Stimulated activated CD8-positive, alpha-beta memory T cell treated with anti-CD3 and anti-CD28 coated beads, Interleukin-15, amount 100 ng/mL, for 48 hours (primary cell): ENCODE data around the gene POU2F3.

Source experiments
- DNase-seq, 2 donors: peaks; one replicate each; pipeline ENCODE4 v3.0.0-alpha.2; 2020; ENCODE audit warnings: low read depth in 2 of 2

The POU2F3 gene

GRCh38 chr11:120316880-120317688 is 77.1 kb downstream of the POU2F3 start:
- no peak for DNase-seq

GRCh38 chr11:120317689-120318480 is 77.9 kb downstream of the POU2F3 start:
- DNase-seq: no peak

- no peak for DNase-seq
These were observed 79.0 kb downstream of the POU2F3 start for GRCh38 chr11:120318906-120319305.

- peak; percentile 21 to 22 for DNase-seq
These were observed 85.2 kb downstream of the POU2F3 start, which contains the start of gene TLCD5 for GRCh38 chr11:120324932-120325810. Gene TLCD5, plus strand, starts transcription at chr11:120325299. Its CDS starts 2,143 bp downstream, at chr11:120327442.

- no peak for DNase-seq
These were observed 86.3 kb downstream of the POU2F3 start for GRCh38 chr11:120326228-120326627.

GRCh38 chr11:120326845-120327281 is 86.9 kb downstream of the POU2F3 start:
- DNase-seq: no peak

GRCh38 chr11:120327311-120327710 is 87.4 kb downstream of the POU2F3 start:
- DNase-seq: no peak

GRCh38 chr11:120329556-120329955 is 89.6 kb downstream of the POU2F3 start:
- DNase-seq: no peak

- no peak for DNase-seq
These were observed 90.1 kb downstream of the POU2F3 start for GRCh38 chr11:120330045-120330444.

GRCh38 chr11:120331301-120331996 is 91.5 kb downstream of the POU2F3 start:
- no peak for DNase-seq

GRCh38 chr11:120332822-120333716 is 93.1 kb downstream of the POU2F3 start:
- DNase-seq: no peak

- no peak for DNase-seq
These were observed 93.9 kb downstream of the POU2F3 start for GRCh38 chr11:120333801-120334200.

- DNase-seq: no peak
These were observed 94.4 kb downstream of the POU2F3 start for GRCh38 chr11:120334332-120334731.

GRCh38 chr11:120334894-120335462 is 95.0 kb downstream of the POU2F3 start:
- no peak for DNase-seq

GRCh38 chr11:120335556-120335907 is 95.6 kb downstream of the POU2F3 start:
- no peak for DNase-seq

- peak; percentile 74 to 78 for DNase-seq
These were observed 96.1 kb downstream of the POU2F3 start, which contains the start of gene ARHGEF12 for GRCh38 chr11:120335908-120336640. Gene ARHGEF12, plus strand, starts transcription at chr11:120336413. Its CDS starts 831 bp downstream, at chr11:120337244.

GRCh38 chr11:120336641-120337354 is 96.9 kb downstream of the POU2F3 start:
- peak in 1 of 2 donors; percentile 23 for DNase-seq
